ENCODE measurements around the gene FLRT2.

FLRT2 gene

DNA sequence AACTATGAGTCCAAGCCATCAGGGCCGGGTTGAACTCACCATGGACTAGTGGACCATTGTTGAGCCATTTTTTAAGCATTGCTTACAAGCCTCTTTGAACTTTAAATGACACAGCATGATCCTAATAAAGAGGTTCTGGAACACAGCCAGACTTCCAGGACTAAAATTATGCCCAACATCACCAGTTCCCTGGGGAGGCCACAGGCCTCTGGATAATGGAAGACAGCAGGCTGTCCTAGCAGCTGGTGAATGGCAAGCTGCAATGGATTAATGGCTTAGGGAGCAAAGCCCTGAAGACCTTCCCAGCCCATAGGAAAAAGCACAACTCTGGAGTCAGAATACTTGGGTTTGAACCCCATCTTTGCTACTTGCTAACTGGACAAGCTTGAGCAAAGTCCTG lies 71.3 kb downstream of the FLRT2 start:
- Histone ChIP-seq H3K4me1 (ENCODE audit: insufficient read depth, low read length) (peaks cover 11% of the 10 kb centered on the region; the same call in 1 of the 2 replicates), H3K4me3 (ENCODE audit: low read length) (no peak overlapping the region), H3K27ac (ENCODE audit: low read depth, low read length) (no peak overlapping the region), H3K27me3 (ENCODE audit: insufficient read depth, low read length) (no peaks in the 10 kb centered on the region), H3K9me3 (ENCODE audit: insufficient read depth, low read depth, low read length) (no peaks in the 10 kb centered on the region), H3K9ac (ENCODE audit: low read depth, low read length) (no peak overlapping the region), H3K36me3 (ENCODE audit: insufficient read depth, low read length) (no peaks in the 10 kb centered on the region)
- WGBS, result 91% methylated on average over 1 of the region's 1 CpG

DNA sequence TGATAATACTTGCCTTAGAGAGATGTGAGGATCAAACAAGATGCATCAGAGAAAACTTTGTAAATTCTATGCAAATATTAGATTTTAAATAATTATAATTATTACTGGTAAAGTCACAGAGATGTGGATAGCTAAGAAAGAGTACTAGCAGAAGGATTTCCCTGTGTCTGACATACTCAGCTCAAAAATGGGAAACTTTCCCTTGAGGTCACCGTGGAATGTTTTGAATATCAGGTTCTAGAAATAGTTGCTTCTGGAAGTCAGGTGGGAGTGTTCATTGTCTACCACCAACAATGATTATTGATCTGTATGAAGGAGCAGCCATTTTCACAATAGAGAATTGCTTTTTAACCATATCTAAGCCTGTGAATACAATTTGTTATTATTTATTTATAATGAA lies 71.7 kb downstream of the FLRT2 start:
- H3K4me3 ChIP-seq (ENCODE audit: low read length), result no peak overlapping the region
- H3K27ac ChIP-seq (ENCODE audit: low read depth, low read length), result no peak overlapping the region
- no peaks in the 10 kb centered on the region for H3K36me3 ChIP-seq (ENCODE audit: insufficient read depth, low read length)
- 89% methylated on average over 1 of the region's 1 CpG for WGBS
- H3K9ac ChIP-seq (ENCODE audit: low read depth, low read length), result no peak overlapping the region
- H3K27me3 ChIP-seq (ENCODE audit: insufficient read depth, low read length), result no peaks in the 10 kb centered on the region
- no peaks in the 10 kb centered on the region for H3K9me3 ChIP-seq (ENCODE audit: insufficient read depth, low read depth, low read length)
- H3K4me1 ChIP-seq (ENCODE audit: insufficient read depth, low read length), result peaks cover 11% of the 10 kb centered on the region; the same call in 1 of the 2 replicates

DNA sequence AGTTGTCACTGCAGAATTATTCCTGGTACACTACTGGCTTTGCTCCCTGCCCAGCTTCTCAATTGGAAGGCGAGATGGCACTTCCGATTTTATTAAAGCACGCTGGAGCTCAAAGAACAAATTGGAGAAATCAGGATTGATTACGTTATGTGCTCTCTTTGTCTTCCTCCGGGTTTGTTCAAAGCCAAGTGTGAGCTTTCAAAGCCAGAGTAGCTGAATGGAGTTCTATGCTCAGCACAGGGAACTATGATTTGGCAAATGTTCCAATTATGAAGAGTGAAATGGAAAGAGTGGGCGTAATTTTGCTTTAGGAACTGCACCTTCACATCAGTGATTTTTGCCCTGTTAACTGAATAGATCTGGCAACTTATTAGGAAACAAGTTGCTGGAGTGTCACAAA lies 72.4 kb downstream of the FLRT2 start:
- WGBS, result 86% methylated on average over 6 of the region's 6 CpGs
- H3K27me3 ChIP-seq (ENCODE audit: insufficient read depth, low read length), result no peaks in the 10 kb centered on the region

DNA sequence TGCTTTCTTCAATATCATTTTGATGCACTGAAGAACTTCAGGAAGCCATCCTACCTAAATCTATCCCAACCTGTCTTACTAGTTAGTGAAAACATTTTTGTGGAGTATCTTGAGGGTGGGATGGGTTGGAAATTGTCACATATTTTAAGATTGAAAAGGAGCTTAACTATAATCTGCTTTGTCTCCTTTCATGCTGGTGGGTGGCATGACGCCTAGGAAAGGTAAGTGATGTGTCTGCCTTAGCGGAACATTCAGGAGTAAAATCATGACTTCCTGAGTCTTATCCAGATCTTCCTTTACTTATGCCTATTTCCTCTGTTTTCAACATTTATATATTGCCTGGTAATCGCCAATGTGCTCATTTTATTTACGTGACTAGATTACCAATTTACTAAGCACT lies 74.1 kb downstream of the FLRT2 start:
- Histone ChIP-seq H3K9me3 (ENCODE audit: insufficient read depth, low read depth, low read length) (no peaks in the 10 kb centered on the region), H3K9ac (ENCODE audit: low read depth, low read length) (no peak overlapping the region), H3K27me3 (ENCODE audit: insufficient read depth, low read length) (no peaks in the 10 kb centered on the region), H3K4me3 (ENCODE audit: low read length) (no peak overlapping the region), H3K36me3 (ENCODE audit: insufficient read depth, low read length) (no peaks in the 10 kb centered on the region), H3K4me1 (ENCODE audit: insufficient read depth, low read length) (peaks cover 10% of the 10 kb centered on the region; the same call in 1 of the 2 replicates), H3K27ac (ENCODE audit: low read depth, low read length) (no peak overlapping the region)
- 98% methylated on average over 4 of the region's 4 CpGs for WGBS

More for the DNA sequence above, 72.4 kb downstream of the FLRT2 start:
- Histone ChIP-seq H3K9me3 (ENCODE audit: insufficient read depth, low read depth, low read length) (no peaks in the 10 kb centered on the region), H3K27ac (ENCODE audit: low read depth, low read length) (no peak overlapping the region), H3K4me1 (ENCODE audit: insufficient read depth, low read length) (peaks cover 11% of the 10 kb centered on the region; the same call in 1 of the 2 replicates), H3K9ac (ENCODE audit: low read depth, low read length) (no peak overlapping the region), H3K36me3 (ENCODE audit: insufficient read depth, low read length) (no peaks in the 10 kb centered on the region), H3K4me3 (ENCODE audit: low read length) (no peak overlapping the region)

DNA sequence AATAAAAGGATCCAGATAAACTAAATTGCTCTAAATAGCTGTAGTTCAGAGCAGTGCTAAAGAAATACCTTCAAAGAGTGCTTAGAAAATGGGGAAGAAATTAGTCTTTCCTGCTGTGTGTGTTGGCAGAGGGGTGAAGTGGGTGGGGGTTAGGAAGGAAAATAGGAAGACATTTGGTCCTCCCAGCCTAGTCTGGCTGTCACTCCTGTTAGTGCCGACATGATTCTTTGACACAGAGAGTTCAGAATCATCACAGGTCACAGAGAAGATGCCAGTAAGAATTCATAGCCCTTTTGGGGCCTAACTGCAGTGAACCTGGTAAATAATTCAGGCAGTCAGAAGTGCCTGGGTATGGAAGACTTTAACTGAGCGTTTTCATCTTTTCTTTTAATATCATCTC lies 74.8 kb downstream of the FLRT2 start:
- Histone ChIP-seq H3K9ac (ENCODE audit: low read depth, low read length) (no peak overlapping the region), H3K27me3 (ENCODE audit: insufficient read depth, low read length) (no peaks in the 10 kb centered on the region), H3K36me3 (ENCODE audit: insufficient read depth, low read length) (no peaks in the 10 kb centered on the region), H3K4me3 (ENCODE audit: low read length) (no peak overlapping the region), H3K4me1 (ENCODE audit: insufficient read depth, low read length) (0 out of 2 replicates have a peak, but pooled peaks cover 5% of the 10 kb centered on the region), H3K27ac (ENCODE audit: low read depth, low read length) (no peak overlapping the region), H3K9me3 (ENCODE audit: insufficient read depth, low read depth, low read length) (no peaks in the 10 kb centered on the region)
- 86% methylated on average over 2 of the region's 2 CpGs for WGBS

DNA sequence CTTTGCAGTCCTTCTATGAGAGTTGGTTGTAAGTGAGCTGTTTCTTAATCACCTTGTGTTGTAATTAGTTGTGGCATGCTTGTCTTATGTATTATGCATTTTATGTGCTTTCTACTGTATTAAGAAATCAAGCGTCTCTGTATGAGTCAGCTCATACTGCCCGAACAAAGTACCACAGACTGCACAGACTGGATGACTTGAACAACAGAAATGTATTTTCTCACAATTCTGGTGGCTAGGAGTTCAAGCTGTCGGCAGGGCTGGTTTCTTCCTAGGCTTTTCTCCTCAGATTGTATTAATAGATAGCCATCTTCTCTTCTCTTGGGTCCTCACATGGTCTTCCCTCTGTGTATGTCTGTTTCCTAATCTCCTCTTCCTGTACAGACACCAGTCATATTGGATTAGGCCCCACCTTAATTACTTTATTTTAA lies 77.7 kb downstream of the FLRT2 start:
- H3K36me3 ChIP-seq (ENCODE audit: insufficient read depth, low read length), result no peaks in the 10 kb centered on the region
- no peaks in the 10 kb centered on the region for H3K9me3 ChIP-seq (ENCODE audit: insufficient read depth, low read depth, low read length)
- no peaks in the 10 kb centered on the region for H3K27me3 ChIP-seq (ENCODE audit: insufficient read depth, low read length)
- H3K9ac ChIP-seq (ENCODE audit: low read depth, low read length), result no peak overlapping the region
- WGBS, result 97% methylated on average over 3 of the region's 3 CpGs
- 0 out of 2 replicates have a peak, but pooled peaks cover 8% of the 10 kb centered on the region for H3K4me1 ChIP-seq (ENCODE audit: insufficient read depth, low read length)
- H3K4me3 ChIP-seq (ENCODE audit: low read length), result no peak overlapping the region
- H3K27ac ChIP-seq (ENCODE audit: low read depth, low read length), result no peak overlapping the region

DNA sequence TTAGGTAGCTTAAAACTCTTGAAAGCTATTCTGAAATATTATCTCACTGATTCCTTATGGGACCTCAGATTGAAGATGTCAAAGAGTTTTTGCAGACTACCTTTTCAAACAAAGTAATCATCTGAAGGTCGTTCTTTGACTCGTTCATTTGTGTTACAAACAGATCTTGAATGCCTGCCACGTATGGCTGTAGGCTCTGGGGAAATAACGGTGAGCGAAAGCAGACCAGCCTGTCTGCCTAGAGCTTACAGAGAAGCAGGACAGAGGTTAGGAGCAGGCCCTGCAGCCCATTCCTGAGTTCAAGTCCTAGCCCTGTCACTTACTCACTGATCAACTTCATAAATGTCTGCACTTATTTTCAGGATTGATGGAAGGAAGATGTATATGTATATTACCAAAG lies 83.6 kb downstream of the FLRT2 start:
- no peaks in the 10 kb centered on the region for H3K9me3 ChIP-seq (ENCODE audit: insufficient read depth, low read depth, low read length)
- 69% methylated on average over 5 of the region's 5 CpGs for WGBS
- H3K27ac ChIP-seq (ENCODE audit: low read depth, low read length), result no peak overlapping the region
- H3K9ac ChIP-seq (ENCODE audit: low read depth, low read length), result no peak overlapping the region
- no peaks in the 10 kb centered on the region for H3K36me3 ChIP-seq (ENCODE audit: insufficient read depth, low read length)
- H3K4me1 ChIP-seq (ENCODE audit: insufficient read depth, low read length), result peaks cover 38% of the 10 kb centered on the region
- H3K27me3 ChIP-seq (ENCODE audit: insufficient read depth, low read length), result no peaks in the 10 kb centered on the region
- no peak overlapping the region for H3K4me3 ChIP-seq (ENCODE audit: low read length)

DNA sequence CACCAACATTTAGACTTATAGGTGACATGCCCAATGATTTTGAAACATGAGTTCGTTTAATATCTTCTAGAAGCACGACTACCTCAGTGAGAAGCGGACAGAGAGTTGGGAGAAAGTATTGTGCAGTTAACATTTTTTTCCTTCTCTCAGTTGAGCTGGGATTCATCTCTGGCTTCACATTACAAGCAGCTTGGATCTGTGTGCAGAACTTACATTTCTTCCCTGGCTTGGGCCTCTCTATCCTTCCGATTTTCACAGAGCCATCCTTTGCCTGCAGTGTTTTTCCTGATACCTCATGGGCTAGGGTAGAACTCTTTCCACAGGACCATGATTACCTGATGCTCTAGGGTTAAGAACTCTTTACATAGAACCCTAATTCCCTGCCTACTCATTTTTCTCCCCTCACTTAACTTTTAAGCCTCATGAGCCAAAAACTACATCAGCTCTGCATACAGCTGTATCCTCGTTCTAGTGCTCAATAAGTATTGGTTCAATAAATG lies 86.5 kb downstream of the FLRT2 start:
- H3K27ac ChIP-seq (ENCODE audit: low read depth, low read length), result no peak overlapping the region
- H3K36me3 ChIP-seq (ENCODE audit: insufficient read depth, low read length), result peaks cover 5% of the 10 kb centered on the region; the same call in 1 of the 2 replicates
- H3K9me3 ChIP-seq (ENCODE audit: insufficient read depth, low read depth, low read length), result no peaks in the 10 kb centered on the region
- 86% methylated on average over 4 of the region's 5 CpGs for WGBS
- H3K9ac ChIP-seq (ENCODE audit: low read depth, low read length), result no peak overlapping the region
- H3K4me3 ChIP-seq (ENCODE audit: low read length), result no peak overlapping the region
- peaks cover 38% of the 10 kb centered on the region for H3K4me1 ChIP-seq (ENCODE audit: insufficient read depth, low read length)
- H3K27me3 ChIP-seq (ENCODE audit: insufficient read depth, low read length), result no peaks in the 10 kb centered on the region

DNA sequence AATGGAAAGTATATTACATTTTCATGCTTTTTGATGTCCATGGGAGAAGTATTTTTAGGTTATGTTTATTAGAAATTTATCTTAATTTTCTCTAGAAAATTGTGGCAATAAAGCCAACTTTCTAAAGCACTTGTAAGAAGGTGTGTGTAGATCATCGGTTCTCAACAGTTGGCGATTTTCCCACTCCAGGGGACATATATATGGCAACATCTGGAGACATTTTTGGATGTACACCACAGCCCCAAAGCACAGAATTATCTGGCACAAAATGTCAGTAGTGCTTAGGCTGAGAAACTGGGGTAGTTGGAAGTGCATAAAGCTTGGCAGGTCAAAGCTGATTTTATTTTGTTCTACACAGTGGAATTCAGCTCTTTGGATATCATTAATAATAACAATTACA lies 86.9 kb downstream of the FLRT2 start:
- Histone ChIP-seq H3K9ac (ENCODE audit: low read depth, low read length) (no peak overlapping the region), H3K36me3 (ENCODE audit: insufficient read depth, low read length) (peaks cover 9% of the 10 kb centered on the region; the same call in 1 of the 2 replicates)
- whole genome bisulfite sequencing, result 95% methylated on average over 2 of the region's 2 CpGs

DNA sequence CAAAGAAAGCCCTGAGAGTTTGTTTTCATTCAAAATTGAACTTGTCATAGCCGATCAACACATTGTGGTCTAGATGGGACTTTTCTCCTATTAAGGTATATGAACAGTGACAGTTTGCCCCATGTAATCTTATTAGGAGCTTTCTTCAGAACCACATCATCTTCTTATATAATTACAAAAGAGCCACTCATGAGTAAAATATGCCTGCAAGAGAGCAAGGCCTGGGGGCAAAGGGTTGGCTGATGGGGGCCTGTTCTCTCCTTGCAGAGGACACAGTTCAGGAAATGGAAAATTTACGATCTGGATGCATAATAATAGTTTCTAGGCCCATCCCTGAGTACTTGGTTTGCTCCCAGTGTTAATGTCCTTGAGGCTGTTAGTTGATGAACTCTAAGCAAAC lies 87.8 kb downstream of the FLRT2 start:
- no peaks in the 10 kb centered on the region for H3K27me3 ChIP-seq (ENCODE audit: insufficient read depth, low read length)
- H3K27ac ChIP-seq (ENCODE audit: low read depth, low read length), result no peak overlapping the region
- 88% methylated on average over 2 of the region's 2 CpGs for WGBS
- peaks cover 15% of the 10 kb centered on the region; the same call in 1 of the 2 replicates for H3K36me3 ChIP-seq (ENCODE audit: insufficient read depth, low read length)
- H3K9ac ChIP-seq (ENCODE audit: low read depth, low read length), result no peak overlapping the region
- H3K4me3 ChIP-seq (ENCODE audit: low read length), result no peak overlapping the region
- H3K4me1 ChIP-seq (ENCODE audit: insufficient read depth, low read length), result peaks cover 35% of the 10 kb centered on the region
- no peaks in the 10 kb centered on the region for H3K9me3 ChIP-seq (ENCODE audit: insufficient read depth, low read depth, low read length)

More for the DNA sequence above, 86.9 kb downstream of the FLRT2 start:
- Histone ChIP-seq H3K27ac (ENCODE audit: low read depth, low read length) (no peak overlapping the region), H3K27me3 (ENCODE audit: insufficient read depth, low read length) (no peaks in the 10 kb centered on the region), H3K9me3 (ENCODE audit: insufficient read depth, low read depth, low read length) (no peaks in the 10 kb centered on the region), H3K4me1 (ENCODE audit: insufficient read depth, low read length) (peaks cover 38% of the 10 kb centered on the region), H3K4me3 (ENCODE audit: low read length) (no peak overlapping the region)

DNA sequence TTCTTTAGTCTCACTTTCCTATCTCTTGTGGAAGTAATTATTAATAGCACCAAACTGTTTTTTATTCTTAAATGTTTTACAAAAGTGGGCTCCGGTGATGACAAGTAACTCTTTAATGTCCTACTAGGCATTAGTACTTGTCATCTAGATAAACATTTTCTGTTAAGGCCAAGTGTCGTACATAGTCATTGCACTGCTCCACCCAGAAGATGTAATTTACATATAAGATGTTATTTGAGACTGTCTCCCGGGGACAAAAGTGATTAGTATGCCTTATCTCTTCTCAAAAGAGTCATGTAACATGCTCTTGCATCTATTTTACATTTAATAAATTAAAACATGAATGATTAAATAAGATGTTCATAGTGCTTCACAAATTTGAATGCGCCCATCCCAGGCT lies 88.4 kb downstream of the FLRT2 start:
- no peaks in the 10 kb centered on the region for H3K27me3 ChIP-seq (ENCODE audit: insufficient read depth, low read length)
- H3K4me1 ChIP-seq (ENCODE audit: insufficient read depth, low read length), result peaks cover 34% of the 10 kb centered on the region
- H3K4me3 ChIP-seq (ENCODE audit: low read length), result no peak overlapping the region
- no peaks in the 10 kb centered on the region for H3K9me3 ChIP-seq (ENCODE audit: insufficient read depth, low read depth, low read length)
- no peak overlapping the region for H3K9ac ChIP-seq (ENCODE audit: low read depth, low read length)
- WGBS, result 96% methylated on average over 3 of the region's 4 CpGs
- no peak overlapping the region for H3K27ac ChIP-seq (ENCODE audit: low read depth, low read length)
- peaks cover 18% of the 10 kb centered on the region; the same call in 1 of the 2 replicates for H3K36me3 ChIP-seq (ENCODE audit: insufficient read depth, low read length)

DNA sequence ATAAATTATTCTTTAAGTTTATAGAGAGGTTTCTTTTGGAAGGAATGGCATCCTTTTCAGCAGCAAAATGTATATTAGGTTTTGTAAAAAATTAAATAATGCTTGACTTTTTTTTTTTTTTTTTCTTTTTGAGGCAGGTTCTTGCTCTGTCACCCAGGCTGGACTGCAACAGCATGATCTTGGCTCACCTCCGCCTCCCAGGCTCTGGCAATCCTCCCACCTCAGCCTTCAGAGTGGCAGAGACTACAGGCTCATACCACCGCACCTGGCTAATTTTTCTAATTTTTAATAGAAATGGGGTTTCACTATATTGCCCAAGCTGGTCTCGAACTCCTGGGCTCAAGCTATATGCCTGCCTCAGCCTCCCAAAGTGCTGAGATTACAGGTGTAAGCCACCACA lies 89.0 kb downstream of the FLRT2 start:
- H3K9me3 ChIP-seq (ENCODE audit: insufficient read depth, low read depth, low read length), result no peaks in the 10 kb centered on the region
- H3K27ac ChIP-seq (ENCODE audit: low read depth, low read length), result no peak overlapping the region
- no peaks in the 10 kb centered on the region for H3K27me3 ChIP-seq (ENCODE audit: insufficient read depth, low read length)
- H3K4me1 ChIP-seq (ENCODE audit: insufficient read depth, low read length), result peaks cover 29% of the 10 kb centered on the region
- H3K36me3 ChIP-seq (ENCODE audit: insufficient read depth, low read length), result peaks cover 19% of the 10 kb centered on the region; the same call in 1 of the 2 replicates
- 97% methylated on average over 3 of the region's 3 CpGs for whole genome bisulfite sequencing
- no peak overlapping the region for H3K9ac ChIP-seq (ENCODE audit: low read depth, low read length)
- H3K4me3 ChIP-seq (ENCODE audit: low read length), result no peak overlapping the region

Data from HUES64 (cell line).